GM12878 (cell line): ENCODE measurements around the gene OPCML. TPM values are rescaled to one million over a fixed set of nuclear protein-coding genes. Genes with fewer than 3 reads are reported as not detected.

Source experiments
- ATAC-seq: fragments of 200-7000 bp; cut with Tn5 transposase; 3 replicates; pipeline ENCODE4 v1.9.1; 2020; ENCODE audit warnings: mild to moderate bottlenecking, moderate library complexity
- BruUV-seq: library from RNA; stranded (reverse); fragments of 400-500 nt; replicated peaks from 2 replicates; lab custom pipeline; 2021; lab: Mats Ljungman, UMichigan
- CTCF ChIA-PET: fragments of 300-600 bp; sonication (Branson Sonifier 250); formaldehyde crosslinking; extraction: SDS; loops from one replicate; lab custom pipeline; 2021; ENCODE audit warnings: inconsistent platforms; lab: Yijun Ruan, JAX
- POLR2A ChIA-PET: fragments of 350-600 bp; formaldehyde crosslinking; extraction: SDS; loops from one replicate; lab custom pipeline; 2021; ENCODE audit warnings: inconsistent platforms; lab: Charles Lee
- RAD21 ChIA-PET: fragments of 300-600 bp; sonication (Branson Sonifier 250); formaldehyde crosslinking; loops from one replicate; lab custom pipeline; 2023; ENCODE audit warnings: antibody characterized with exemption; ENCODE audit not compliant: unreplicated experiment; lab: Charles Lee
- SMC1A ChIA-PET: fragments of 300-600 bp; sonication (Branson Sonifier 250); formaldehyde crosslinking; loops from one replicate; lab custom pipeline; 2023; ENCODE audit not compliant: unreplicated experiment, uncharacterized antibody; lab: Charles Lee
- DNase-seq: peaks from one replicate; pipeline ENCODE4 v3.0.0-alpha.2; 2011; ENCODE audit warnings: low read depth, low spot score
- FAIRE-seq: peaks from 3 replicates; lab custom pipeline; 2011; peaks lifted over from hg19 to GRCh38; lab: Jason Lieb, UNC
- H2AFZ ChIP-seq: 2 replicates; pipeline ENCODE4 v1.6.0; 2011; ENCODE audit warnings: low read depth, low read length, control low read depth; ENCODE audit not compliant: control insufficient read depth
- H3K27ac ChIP-seq: 2 replicates; pipeline ENCODE4 v1.5.1; 2011; ENCODE audit warnings: control low read depth; ENCODE audit not compliant: control insufficient read depth, insufficient read depth
- H3K27me3 ChIP-seq, 2 experiments: replicated peaks in 1 of 2; 2 replicates each; pipeline versions ENCODE4 v1.6.0 to v1.6.1; 2011; ENCODE audit warnings: low read length in 1 of 2; ENCODE audit not compliant: control insufficient read depth in 2 of 2, insufficient read depth in 2 of 2
- H3K36me3 ChIP-seq, 2 experiments: 2 replicates each; pipeline ENCODE4 v1.5.1; 2011; ENCODE audit warnings: low read length in 1 of 2; ENCODE audit not compliant: control insufficient read depth in 2 of 2, insufficient read depth in 2 of 2
- H3K4me1 ChIP-seq: 2 replicates; pipeline ENCODE4 v1.6.1; 2011; ENCODE audit warnings: mild to moderate bottlenecking, low read length, moderate library complexity, mixed read lengths; ENCODE audit not compliant: control insufficient read depth, insufficient read depth
- H3K4me2 ChIP-seq: 2 replicates; pipeline ENCODE4 v1.6.0; 2011; ENCODE audit warnings: control low read depth; ENCODE audit not compliant: control insufficient read depth, insufficient read depth
- H3K4me3 ChIP-seq: fragments of 200-600 bp; sonication (generic); 2 replicates; pipeline ENCODE4 v1.5.1; 2016
- H3K79me2 ChIP-seq: 2 replicates; pipeline ENCODE4 v1.6.0; 2011; ENCODE audit warnings: low read length; ENCODE audit not compliant: control insufficient read depth, insufficient read depth
- H3K9ac ChIP-seq: 2 replicates; pipeline ENCODE4 v1.8.0; 2011; ENCODE audit warnings: low read length, control low read depth, mixed read lengths; ENCODE audit not compliant: control insufficient read depth, insufficient read depth
- H3K9me3 ChIP-seq: replicated peaks from 3 replicates; pipeline ENCODE4 v1.5.1; 2011; ENCODE audit warnings: mild to moderate bottlenecking, low read length; ENCODE audit not compliant: control insufficient read depth, insufficient read depth
- H4K20me1 ChIP-seq: 2 replicates; pipeline ENCODE4 v1.6.0; 2011; ENCODE audit not compliant: control insufficient read depth, insufficient read depth
- BCL3 ChIP-seq: IDR thresholded peaks from 2 replicates; pipeline ENCODE4 v1.6.1; 2011; ENCODE audit warnings: borderline replicate concordance, low read depth, mild to moderate bottlenecking, moderate library complexity, low read length; ENCODE audit not compliant: insufficient read depth, poor library complexity, severe bottlenecking
- CEBPB ChIP-seq, 2 experiments: fragments of 150-350 bp in 1 of 2; IDR thresholded peaks; 2 replicates each; pipeline ENCODE4 v1.6.1; 2012 to 2014; ENCODE audit warnings: low read depth in 2 of 2, low read length in 2 of 2, borderline replicate concordance in 1 of 2, inconsistent platforms in 1 of 2
- CHD2 ChIP-seq: IDR thresholded peaks from 2 replicates; pipeline ENCODE4 v1.6.1; 2011; ENCODE audit warnings: low read depth, low read length, improper control_type of control experiment, borderline replicate concordance
- CREM ChIP-seq: IDR thresholded peaks from 2 replicates; pipeline ENCODE4 v1.6.1; 2014; ENCODE audit warnings: antibody characterized with exemption, low read depth
- NFIC ChIP-seq: IDR thresholded peaks from 2 replicates; pipeline ENCODE4 v1.6.1; 2012; ENCODE audit warnings: low read depth, mild to moderate bottlenecking, inconsistent platforms, low read length, moderate library complexity
- NFYA ChIP-seq: IDR thresholded peaks from 2 replicates; pipeline ENCODE4 v1.6.1; 2011; ENCODE audit warnings: low read depth, mild to moderate bottlenecking, low read length, improper control_type of control experiment, borderline replicate concordance
- NR2C1 ChIP-seq: fragments of 450-650 bp; IDR thresholded peaks from 2 replicates; pipeline ENCODE4 v1.6.1; 2017; ENCODE audit warnings: antibody characterized with exemption, mild to moderate bottlenecking, moderate library complexity
- ZNF217 ChIP-seq: fragments of 450-650 bp; IDR thresholded peaks from 2 replicates; pipeline ENCODE4 v1.6.1; 2017; ENCODE audit warnings: antibody characterized with exemption, mild to moderate bottlenecking
- WGBS: methylation state at CpG from one replicate; pipeline ENCODE4 v1.1.6; 2016; ENCODE audit warnings: low lambda C conversion rate; ENCODE audit not compliant: insufficient replicate concordance, insufficient coverage; ENCODE audit errors: missing lambda C conversion rate; 5-methylcytosine and 5-hydroxymethylcytosine counted together
- in situ Hi-C: fragments of 300-500 bp; cut with MboI; formaldehyde crosslinking; loops from 9 replicates; pipeline ENCODE4 v1.14.3; 2018; ENCODE audit warnings: mixed read lengths
- intact Hi-C: fragments of 100-400 bp; cut with micrococcal nuclease; formaldehyde crosslinking; loops from one replicate; pipeline ENCODE4 v1.14.2; 2022; ENCODE audit not compliant: unreplicated experiment
- polyA plus RNA-seq, 11 experiments: library from polyadenylated mRNA; depleted of rRNA in 4 of 11; unstranded in 6 of 11; stranded (reverse) in 5 of 11; fragments of >200 nt; fragmentation: Nextera tagmentation in 4 of 11; fragmentation: Illumina TruSeq in 1 of 11; extraction: Ambion mirVana in 4 of 11; extraction: Trizol in 1 of 11; gene quantifications; 1 replicate in 1 of 11; 2 replicates in 10 of 11; pipeline versions ENCODE4 v1.2.1 to v1.2.3, GENCODE V29; 2011 to 2016; ENCODE audit warnings: inconsistent platforms in 2 of 11, missing spikeins in 2 of 11, low read depth in 1 of 11
- total RNA-seq, 4 experiments: library from RNA; depleted of rRNA in 3 of 4; stranded (reverse); fragments of >200 nt in 3 of 4; fragmentation: Illumina TruSeq in 1 of 4; extraction: Trizol in 1 of 4; gene quantifications; 2 replicates each; pipeline versions ENCODE4 v1.2.1 to v1.2.3, GENCODE V29; 2013 to 2021

The OPCML gene
- total and polyA plus RNA-seq, 10 of the 15 experiments (the other 5 are each of a cell fraction or from before 2014, with no cell fraction given) = 0.84 TPM; not detected in 9

- SMC1A ChIA-PET = no interaction called here
- BruUV-seq = no TSS peak
These were observed 382.6 kb downstream of the OPCML start for GRCh38 chr11:133149698-133150097.

GRCh38 chr11:133147625-133148024 lies 384.7 kb downstream of the OPCML start:
- WGBS = 49% methylated on average over 8 of the region's 8 CpGs
- intact Hi-C loops = no loop called here

More at GRCh38 chr11:133149698-133150097, 382.6 kb downstream of the OPCML start:
- H3K79me2 ChIP-seq = no peaks in the 10 kb centered on the region
- DNase-seq (no peak), ATAC-seq (no peak), FAIRE-seq (no peak)
- 26% methylated on average over 5 of the region's 5 CpGs for WGBS
- in situ Hi-C loops = no loop called here
- no peak overlapping the region for H2AFZ ChIP-seq
- no peaks in the 10 kb centered on the region for H3K4me1 ChIP-seq
- CTCF ChIA-PET = interaction anchor here (1.4 kb wide), 1 partner anchor 17 kb away, joined by 3 read pairs; no protein-coding TSS in a partner anchor
- RAD21 ChIA-PET = no interaction called here
- H3K27ac ChIP-seq = no peak overlapping the region
- H3K9ac ChIP-seq = no peak overlapping the region
- peaks cover 0 to 3% of the 10 kb centered on the region in 2 experiments; a peak in 2 of 4 replicates for H3K27me3 ChIP-seq
- no peak overlapping the region for H3K4me2 ChIP-seq
- POLR2A ChIA-PET = no interaction called here
- H3K36me3 ChIP-seq = no peaks in the 10 kb centered on the region
- TF ChIP-seq CEBPB (IDR thresholded peaks at IDR 0.05; ENCODE audit: borderline replicate concordance in 1 of 2, low read depth in 2 of 2, low read length in 2 of 2) = no peak
- H3K9me3 ChIP-seq = no peaks in the 10 kb centered on the region
- no peaks in the 10 kb centered on the region for H4K20me1 ChIP-seq
- intact Hi-C loops = no loop called here
- H3K4me3 ChIP-seq = no peak overlapping the region

More at GRCh38 chr11:133147625-133148024, 384.7 kb downstream of the OPCML start:
- SMC1A ChIA-PET = interaction anchor here (1.7 kb wide), 1 partner anchor 13 kb away, joined by 6 read pairs; no protein-coding TSS in a partner anchor
- Histone ChIP-seq H3K4me1 (no peaks in the 10 kb centered on the region), H3K27ac (no peak overlapping the region), H3K9ac (no peak overlapping the region), H3K9me3 (no peaks in the 10 kb centered on the region), H3K4me2 (no peak overlapping the region), H3K27me3 (peaks cover 0 to 3% of the 10 kb centered on the region in 2 experiments; a peak in 2 of 4 replicates), H3K79me2 (no peaks in the 10 kb centered on the region)
- FAIRE-seq = no peak
- RAD21 ChIA-PET = no interaction called here
- no TSS peak for BruUV-seq
- POLR2A ChIA-PET = no interaction called here
- no peak for ATAC-seq
- TF ChIP-seq CREM = no peak
- no peak for TF ChIP-seq NR2C1
- no peak for TF ChIP-seq ZNF217
- no peak for TF ChIP-seq NFYA
- no peak for TF ChIP-seq CHD2
- no peak for TF ChIP-seq CEBPB (IDR thresholded peaks at IDR 0.05; ENCODE audit: borderline replicate concordance in 1 of 2, low read depth in 2 of 2, low read length in 2 of 2)
- no peak for TF ChIP-seq NFIC
- TF ChIP-seq BCL3 = no peak
- TF ChIP-seq, all 136 proteins: peak for 0
- in situ Hi-C loops = no loop called here
- no peak for DNase-seq
- CTCF ChIA-PET = interaction anchor here (1.1 kb wide), 1 partner anchor 10 kb away, joined by 4 read pairs; no protein-coding TSS in a partner anchor
- Histone ChIP-seq H4K20me1 (no peaks in the 10 kb centered on the region), H3K36me3 (no peaks in the 10 kb centered on the region), H2AFZ (no peak overlapping the region), H3K4me3 (no peak overlapping the region)
